GM18520 (cell line): ENCODE data around the gene C19orf12.

Source experiments
- ATAC-seq: cut with Tn5 transposase; IDR thresholded peaks from one replicate; pipeline ENCODE4 v1.9.1; 2021; ENCODE audit not compliant: unreplicated experiment

Gene C19orf12

GRCh38 chr19:29697523-29698261, 17.4 kb downstream of the C19orf12 start:
- ATAC-seq = no peak

GRCh38 chr19:29696565-29696846, 18.6 kb downstream of the C19orf12 start:
- ATAC-seq = no peak

GRCh38 chr19:29695765-29696564, 19.1 kb downstream of the C19orf12 start:
- ATAC-seq = no peak

- peak; percentile 74 for ATAC-seq
Measured at GRCh38 chr19:29694669-29695627, 20.1 kb downstream of the C19orf12 start.

GRCh38 chr19:29694161-29694560, 20.9 kb downstream of the C19orf12 start:
- ATAC-seq = no peak

- no peak for ATAC-seq
Measured at GRCh38 chr19:29690842-29691241, 24.2 kb downstream of the C19orf12 start.

GRCh38 chr19:29687897-29688728, 26.9 kb downstream of the C19orf12 start:
- ATAC-seq = no peak

- no peak for ATAC-seq
Measured at GRCh38 chr19:29687244-29687896, 27.7 kb downstream of the C19orf12 start.

- ATAC-seq = no peak
Measured at GRCh38 chr19:29686285-29686805, 28.7 kb downstream of the C19orf12 start.

GRCh38 chr19:29685326-29685725, 29.7 kb downstream of the C19orf12 start:
- no peak for ATAC-seq

GRCh38 chr19:29683009-29683408, 32.1 kb downstream of the C19orf12 start:
- no peak for ATAC-seq

GRCh38 chr19:29682236-29682895, 32.7 kb downstream of the C19orf12 start:
- ATAC-seq = no peak

GRCh38 chr19:29681422-29682235, 33.4 kb downstream of the C19orf12 start:
- ATAC-seq = no peak

GRCh38 chr19:29680937-29681336, 34.1 kb downstream of the C19orf12 start:
- ATAC-seq = no peak

- peak; percentile 76 for ATAC-seq
Measured at GRCh38 chr19:29680447-29680846, 34.6 kb downstream of the C19orf12 start.

GRCh38 chr19:29679598-29680210, 35.4 kb downstream of the C19orf12 start:
- no peak for ATAC-seq

GRCh38 chr19:29678484-29679106, 36.5 kb downstream of the C19orf12 start:
- no peak for ATAC-seq
